Lower leg skin (tissue), 4 donors: ENCODE data around the gene TMPRSS13. TPM values are rescaled to one million over a fixed set of nuclear protein-coding genes. Genes with fewer than 3 reads are reported as not detected.
"Not testable (repeated sequence)": the region's sequence is repeated elsewhere in the genome, so short reads cannot be mapped to it uniquely, and the experiment has no call there.

Experiments used
- DNase-seq, 2 donors: peaks; one replicate each; pipeline ENCODE4 v3.0.0-alpha.2; 2019; ENCODE audit warnings: low spot score in 2 of 2
- H3K4me3 ChIP-seq: fragments of 200-600 bp; sonication (generic); 2 replicates; pipeline ENCODE4 v1.5.1; 2017; ENCODE audit warnings: mild to moderate bottlenecking, low read depth; ENCODE audit not compliant: poor library complexity, severe bottlenecking
- CTCF ChIP-seq, 3 donors: fragments of 450-650 bp; IDR thresholded peaks; one replicate each; pipeline ENCODE4 v1.5.1; 2016; ENCODE audit warnings: antibody characterized with exemption in 3 of 3, mild to moderate bottlenecking in 3 of 3, moderate library complexity in 2 of 3
- POLR2A ChIP-seq, 2 donors: fragments of 450-650 bp; IDR thresholded peaks; one replicate each; pipeline ENCODE4 v1.6.1; 2016 to 2017; ENCODE audit warnings: antibody characterized with exemption in 2 of 2, mild to moderate bottlenecking in 1 of 2, moderate library complexity in 1 of 2
- WGBS, 2 donors: methylation state at CpG; one replicate each; pipeline ENCODE4 v1.1.5; 2018; 5-methylcytosine and 5-hydroxymethylcytosine counted together
- intact Hi-C: fragments of 100-400 bp; cut with DNase I; formaldehyde crosslinking; loops from one replicate; pipeline ENCODE4 v1.15.0; 2023; ENCODE audit warnings: low total_unique reads
- total RNA-seq, 4 donors: library from RNA; depleted of rRNA; stranded (reverse); fragments of >200 nt; gene quantifications; one replicate each; pipeline ENCODE4 v1.1.0, GENCODE V29; 2016

The TMPRSS13 gene
- total RNA-seq, 4 donors from 2014 or later: 100 to 171 (median 127) TPM

DNA sequence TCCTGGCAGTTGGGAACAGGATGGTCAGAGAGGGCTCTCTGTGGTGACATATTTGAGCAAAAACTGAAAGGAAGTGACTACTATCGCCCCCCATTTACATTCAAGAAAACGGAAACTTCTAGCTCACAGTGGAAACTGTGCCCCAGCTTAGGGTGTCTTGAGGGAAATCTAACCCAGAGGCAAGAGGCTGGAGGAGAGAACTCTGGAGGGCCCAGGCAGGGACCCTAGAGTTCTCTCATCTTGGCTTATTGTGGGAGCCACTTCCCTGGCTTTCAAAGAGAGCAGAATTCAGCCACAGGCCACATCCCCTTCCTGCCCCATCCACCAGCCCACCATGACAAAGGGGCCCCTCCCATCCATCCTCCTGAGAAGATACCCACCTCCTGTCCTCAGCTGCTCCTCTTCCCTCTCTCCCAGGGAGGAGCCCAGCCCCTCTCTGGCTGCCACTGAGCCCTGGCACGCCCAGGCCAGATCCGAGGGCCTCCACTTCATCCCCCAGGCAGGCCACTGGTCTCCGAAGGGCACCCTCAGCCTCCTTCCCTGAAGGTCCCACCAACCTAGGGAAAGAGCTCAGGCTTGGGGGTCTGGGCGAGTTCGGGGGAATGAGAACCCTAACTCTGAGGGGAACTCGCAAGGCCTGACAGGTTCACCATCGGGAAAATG is 1.6 kb upstream of the TMPRSS13 start:
- H3K4me3 ChIP-seq: no peak overlapping the region
- WGBS, 2 donors: 85 to 87% methylated on average over 9 of the region's 9 CpGs
- intact Hi-C loops: no loop called here
- peak in 1 of 2 donors; percentile 76 for DNase-seq
- TF ChIP-seq CTCF (IDR thresholded peaks at IDR 0.05): no peak
- TF ChIP-seq POLR2A (IDR thresholded peaks at IDR 0.05): no peak

GRCh38 chr11:117929916-117930570 is 841 bp upstream of the TMPRSS13 start:
- intact Hi-C loops: no loop called here
- peak in 1 of 2 donors; percentile 31 for DNase-seq
- WGBS, 2 donors: 54 to 70% methylated on average over 7 of the region's 7 CpGs
- TF ChIP-seq CTCF (IDR thresholded peaks at IDR 0.05) (no peak), POLR2A (IDR thresholded peaks at IDR 0.05) (no peak)
- H3K4me3 ChIP-seq: no peak overlapping the region

- intact Hi-C loops: no loop called here
Measured at GRCh38 chr11:117928446-117929141, 608 bp downstream of the TMPRSS13 start.

DNA sequence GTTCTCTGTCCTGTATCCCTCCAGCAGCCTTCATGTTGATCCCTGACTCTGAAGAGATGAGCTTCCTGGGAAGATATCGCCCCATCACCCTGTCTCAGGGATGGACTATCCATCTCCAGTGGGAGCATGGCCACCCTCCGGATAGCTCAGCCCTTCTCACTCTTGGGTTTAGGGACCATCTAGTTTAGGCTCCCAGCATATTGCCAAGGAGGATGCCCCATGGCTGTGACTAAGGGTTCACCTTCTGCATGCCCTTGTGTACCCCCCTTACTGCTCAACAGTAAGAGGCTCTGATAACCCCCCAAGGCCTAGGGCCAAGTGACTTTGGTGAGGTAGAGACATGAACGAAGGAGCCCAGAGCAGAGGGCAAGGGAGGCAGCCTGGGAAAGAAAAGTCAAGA is 1.3 kb downstream of the TMPRSS13 start:
- intact Hi-C loops: no loop called here
- TF ChIP-seq CTCF (IDR thresholded peaks at IDR 0.05) (no peak), POLR2A (IDR thresholded peaks at IDR 0.05) (no peak)
- H3K4me3 ChIP-seq: no peak overlapping the region
- 96 to 97% methylated on average over 3 of the region's 3 CpGs for WGBS, 2 donors
- peak in 1 of 2 donors; percentile 61 for DNase-seq

More at GRCh38 chr11:117928446-117929141, 608 bp downstream of the TMPRSS13 start:
- no peak for TF ChIP-seq POLR2A (IDR thresholded peaks at IDR 0.05)
- TF ChIP-seq CTCF (IDR thresholded peaks at IDR 0.05): no peak
- H3K4me3 ChIP-seq: no peak overlapping the region
- 41 to 58% methylated on average over 6 of the region's 6 CpGs for WGBS, 2 donors
- peak in 1 of 2 donors; percentile 6 for DNase-seq

DNA sequence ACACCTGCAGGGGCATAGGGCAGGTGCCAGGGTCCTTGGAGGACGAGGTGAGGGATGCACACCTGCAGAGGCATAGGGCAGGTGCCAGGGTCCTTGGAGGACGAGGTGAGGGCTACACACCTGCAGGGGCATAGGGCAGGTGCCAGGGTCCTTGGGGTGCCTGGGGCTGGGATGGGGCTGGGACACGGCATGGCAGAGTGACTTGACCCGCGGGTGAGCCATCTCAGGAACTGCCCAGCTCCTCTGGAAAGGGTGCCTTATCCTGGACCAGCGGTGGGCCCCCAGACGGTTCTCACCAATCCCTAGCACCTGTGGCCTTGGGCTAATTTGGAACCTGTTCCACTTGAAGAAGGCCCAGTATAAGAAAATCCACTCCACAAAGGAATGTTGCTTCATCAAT is 3.0 kb downstream of the TMPRSS13 start:
- H3K4me3 ChIP-seq, intact Hi-C loops, DNase-seq: not testable (repeated sequence)
- 76 to 87% methylated on average over 5 to 7 of the region's 7 CpGs for WGBS, 2 donors
